ENCODE results near the gene TSPEAR.

DNA sequence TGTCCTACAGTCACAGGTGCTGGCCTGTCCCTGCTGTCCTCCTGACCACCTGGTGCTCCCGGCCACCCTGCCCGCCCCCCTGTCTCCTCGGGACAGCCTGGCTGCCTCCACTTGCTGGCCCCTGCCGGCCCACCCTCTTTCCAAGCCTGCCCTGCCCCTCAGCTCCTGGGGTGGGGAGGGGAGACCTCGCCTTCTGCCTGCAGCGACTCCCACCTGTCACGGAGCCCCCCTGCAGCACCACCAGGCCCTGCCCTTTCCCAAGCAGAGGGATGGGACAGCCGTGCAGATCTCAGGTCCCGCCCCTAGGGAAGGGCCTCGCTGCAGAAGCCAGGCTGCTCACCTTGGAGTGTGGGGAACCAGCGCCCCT is 248.6 kb downstream of the TSPEAR start:
- TF ChIP-seq, protein P1, sequence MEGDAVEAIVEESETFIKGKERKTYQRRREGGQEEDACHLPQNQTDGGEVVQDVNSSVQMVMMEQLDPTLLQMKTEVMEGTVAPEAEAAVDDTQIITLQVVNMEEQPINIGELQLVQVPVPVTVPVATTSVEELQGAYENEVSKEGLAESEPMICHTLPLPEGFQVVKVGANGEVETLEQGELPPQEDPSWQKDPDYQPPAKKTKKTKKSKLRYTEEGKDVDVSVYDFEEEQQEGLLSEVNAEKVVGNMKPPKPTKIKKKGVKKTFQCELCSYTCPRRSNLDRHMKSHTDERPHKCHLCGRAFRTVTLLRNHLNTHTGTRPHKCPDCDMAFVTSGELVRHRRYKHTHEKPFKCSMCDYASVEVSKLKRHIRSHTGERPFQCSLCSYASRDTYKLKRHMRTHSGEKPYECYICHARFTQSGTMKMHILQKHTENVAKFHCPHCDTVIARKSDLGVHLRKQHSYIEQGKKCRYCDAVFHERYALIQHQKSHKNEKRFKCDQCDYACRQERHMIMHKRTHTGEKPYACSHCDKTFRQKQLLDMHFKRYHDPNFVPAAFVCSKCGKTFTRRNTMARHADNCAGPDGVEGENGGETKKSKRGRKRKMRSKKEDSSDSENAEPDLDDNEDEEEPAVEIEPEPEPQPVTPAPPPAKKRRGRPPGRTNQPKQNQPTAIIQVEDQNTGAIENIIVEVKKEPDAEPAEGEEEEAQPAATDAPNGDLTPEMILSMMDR (IDR thresholded peaks at IDR 0.05 in 4 of 5, conservative IDR thresholded peaks at IDR 0.05 in 1 of 5): no peak
- TF ChIP-seq POLR2A (IDR thresholded peaks at IDR 0.05): no peak

Measured in gastrocnemius medialis (tissue), 4 donors.